ENCODE results near the gene VPS39.

DNA sequence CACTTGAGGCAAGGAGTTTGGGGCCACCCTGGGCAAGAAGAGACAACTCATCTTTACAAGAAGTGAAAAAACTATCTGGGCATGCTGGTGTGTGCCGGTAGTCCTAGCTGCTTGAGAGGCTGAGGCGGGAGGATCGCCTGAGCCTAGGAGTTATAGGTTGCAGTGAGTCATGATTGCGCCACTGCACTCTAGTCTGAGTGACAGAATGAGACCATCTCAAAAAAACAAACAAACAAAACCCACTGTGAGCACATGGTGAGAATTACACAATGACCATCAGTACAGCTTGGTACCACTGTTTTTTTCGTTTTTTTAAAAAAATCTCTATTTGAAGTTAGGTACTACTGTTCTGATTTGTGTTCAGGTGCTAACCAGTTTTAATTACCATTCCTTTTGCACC, 13.6 kb downstream of the VPS39 start:
- TF ChIP-seq GATA2 (IDR thresholded peaks at IDR 0.05; ENCODE audit: low read depth, low read length): no peak
- TF ChIP-seq GATA3 (IDR thresholded peaks at IDR 0.05; ENCODE audit: low read depth, low read length): no peak
